Stimulated activated effector memory CD8-positive, alpha-beta T cell treated with anti-CD3 and anti-CD28 coated beads, Interleukin-12 subunit alpha, Interleukin-12 subunit beta, amount 100 ng/mL, for 72 hours (primary cell): Measurements from ENCODE around the gene ANKFN1.

Experiments
- ATAC-seq: fragments of 150-1000 bp; cut with Tn5 transposase; 2 replicates; pipeline ENCODE4 v1.10.0; 2021
- DNase-seq, 2 donors: peaks; one replicate each; pipeline ENCODE4 v3.0.0; 2021 to 2022; ENCODE audit warnings: low spot score in 2 of 2
- H3K27ac Mint-ChIP-seq: one replicate; pipeline ENCODE4 v1.8.0; 2022; ENCODE audit warnings: mild to moderate bottlenecking, mixed read lengths
- H3K36me3 Mint-ChIP-seq: one replicate; pipeline ENCODE4 v1.8.0; 2022; ENCODE audit warnings: mild to moderate bottlenecking, mixed read lengths
- H3K4me1 Mint-ChIP-seq: one replicate; pipeline ENCODE4 v1.8.0; 2022; ENCODE audit warnings: mixed read lengths
- H3K4me3 Mint-ChIP-seq: one replicate; pipeline ENCODE4 v1.8.0; 2022; ENCODE audit warnings: mild to moderate bottlenecking, mixed read lengths
- H3K9me3 Mint-ChIP-seq: one replicate; pipeline ENCODE4 v1.8.0; 2022; ENCODE audit warnings: mixed read lengths

Gene ANKFN1, protein sequence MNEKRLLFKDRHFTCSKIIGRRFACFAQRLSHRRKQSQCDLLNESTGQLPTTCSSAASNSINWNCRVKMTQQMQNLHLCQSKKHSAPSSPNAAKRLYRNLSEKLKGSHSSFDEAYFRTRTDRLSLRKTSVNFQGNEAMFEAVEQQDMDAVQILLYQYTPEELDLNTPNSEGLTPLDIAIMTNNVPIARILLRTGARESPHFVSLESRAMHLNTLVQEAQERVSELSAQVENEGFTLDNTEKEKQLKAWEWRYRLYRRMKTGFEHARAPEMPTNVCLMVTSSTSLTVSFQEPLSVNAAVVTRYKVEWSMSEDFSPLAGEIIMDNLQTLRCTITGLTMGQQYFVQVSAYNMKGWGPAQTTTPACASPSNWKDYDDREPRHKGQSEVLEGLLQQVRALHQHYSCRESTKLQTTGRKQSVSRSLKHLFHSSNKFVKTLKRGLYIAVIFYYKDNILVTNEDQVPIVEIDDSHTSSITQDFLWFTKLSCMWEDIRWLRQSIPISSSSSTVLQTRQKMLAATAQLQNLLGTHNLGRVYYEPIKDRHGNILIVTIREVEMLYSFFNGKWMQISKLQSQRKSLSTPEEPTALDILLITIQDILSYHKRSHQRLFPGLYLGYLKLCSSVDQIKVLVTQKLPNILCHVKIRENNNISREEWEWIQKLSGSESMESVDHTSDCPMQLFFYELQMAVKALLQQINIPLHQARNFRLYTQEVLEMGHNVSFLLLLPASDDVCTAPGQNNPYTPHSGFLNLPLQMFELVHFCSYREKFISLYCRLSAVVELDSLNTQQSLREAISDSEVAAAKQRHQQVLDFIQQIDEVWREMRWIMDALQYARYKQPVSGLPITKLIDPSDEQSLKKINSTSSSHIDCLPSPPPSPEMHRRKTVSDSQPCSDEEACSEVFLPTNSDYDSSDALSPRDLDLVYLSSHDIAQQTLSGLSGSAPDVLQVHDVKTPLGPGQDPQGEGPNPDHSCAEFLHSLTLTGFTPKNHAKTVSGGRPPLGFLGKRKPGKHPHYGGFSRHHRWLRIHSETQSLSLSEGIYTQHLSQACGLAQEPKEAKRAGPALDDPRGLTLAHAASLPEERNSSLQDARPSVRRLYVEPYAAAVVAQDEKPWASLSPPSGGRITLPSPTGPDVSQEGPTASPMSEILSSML

DNA sequence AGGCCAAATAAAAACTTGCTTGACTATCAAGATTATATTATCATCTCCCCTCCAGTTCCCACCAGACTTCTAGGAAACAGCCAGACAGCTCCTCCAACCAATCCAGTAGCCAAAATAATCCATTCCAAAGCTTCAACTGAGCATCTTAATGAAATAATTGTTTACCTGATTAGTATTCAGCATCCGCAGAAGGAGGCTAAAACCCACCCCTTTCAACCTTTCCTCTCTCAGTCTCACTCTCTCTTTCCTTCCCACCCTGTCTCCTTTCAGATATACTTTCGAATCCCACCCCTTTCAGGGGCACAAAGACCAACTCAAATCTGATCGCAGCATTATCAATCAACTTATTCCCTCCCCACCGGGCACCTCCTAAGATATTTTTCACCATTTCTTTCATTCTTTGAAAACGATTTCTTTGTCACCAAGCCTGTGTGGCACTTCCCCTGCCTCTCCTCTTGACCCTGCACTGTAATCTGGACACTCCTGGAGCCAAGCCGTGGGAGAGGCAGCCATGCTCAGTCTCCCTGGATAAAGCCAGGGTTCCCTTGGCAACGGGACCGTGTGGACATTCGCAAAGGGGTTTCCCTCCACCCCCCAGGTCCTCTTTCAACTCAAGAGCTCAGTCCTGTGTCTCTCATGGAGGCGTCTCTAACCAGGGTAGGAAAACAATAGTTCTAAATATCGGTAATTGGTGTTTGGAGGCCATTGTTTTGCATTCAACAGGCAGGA, at the start of gene ANKFN1:
ANKFN1 (plus strand) TSS at position 602 of the 729 bp plus-strand sequence. CDS start 59,193 bp downstream, outside the sequence.
- Mint-ChIP-seq H3K36me3 (no peaks in the 10 kb centered on the region), H3K4me1 (no peaks in the 10 kb centered on the region)

DNA sequence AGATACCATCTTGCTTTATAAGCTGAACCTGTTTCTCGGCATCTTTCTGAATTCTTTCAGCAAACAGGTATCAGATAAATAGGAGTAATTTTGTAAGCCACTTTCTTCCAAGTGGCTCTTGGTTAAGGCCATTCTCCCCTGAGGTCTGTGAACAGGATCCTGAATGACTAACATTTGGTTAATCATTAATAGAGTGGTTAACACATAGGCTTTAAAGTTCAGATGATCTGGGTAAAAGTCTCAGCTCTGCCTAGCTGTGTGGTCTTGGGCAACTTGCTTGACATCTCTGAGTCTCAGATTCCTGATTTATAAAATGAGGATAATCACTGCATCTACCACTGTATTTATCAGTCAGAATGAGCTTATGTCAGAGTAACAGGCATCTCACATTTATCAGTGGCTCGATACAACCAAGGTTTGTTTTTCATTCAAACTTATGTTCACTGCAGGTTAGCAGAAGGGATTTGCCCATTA, 44.4 kb upstream of the ANKFN1 start:
- Mint-ChIP-seq H3K36me3 (no peaks in the 10 kb centered on the region), H3K4me1 (no peaks in the 10 kb centered on the region), H3K27ac (no peak overlapping the region), H3K9me3 (peaks cover 2% of the 10 kb centered on the region), H3K4me3 (no peak overlapping the region)
- ATAC-seq (no peak), DNase-seq (no peak)

More for the DNA sequence above, at the start of gene ANKFN1:
- DNase-seq (no peak), ATAC-seq (no peak)
- no peak within 1 kb of the TSS for H3K27ac Mint-ChIP-seq
- peaks cover 4% of the 10 kb centered on the region for H3K9me3 Mint-ChIP-seq
- no peak within 1 kb of the TSS for H3K4me3 Mint-ChIP-seq

DNA sequence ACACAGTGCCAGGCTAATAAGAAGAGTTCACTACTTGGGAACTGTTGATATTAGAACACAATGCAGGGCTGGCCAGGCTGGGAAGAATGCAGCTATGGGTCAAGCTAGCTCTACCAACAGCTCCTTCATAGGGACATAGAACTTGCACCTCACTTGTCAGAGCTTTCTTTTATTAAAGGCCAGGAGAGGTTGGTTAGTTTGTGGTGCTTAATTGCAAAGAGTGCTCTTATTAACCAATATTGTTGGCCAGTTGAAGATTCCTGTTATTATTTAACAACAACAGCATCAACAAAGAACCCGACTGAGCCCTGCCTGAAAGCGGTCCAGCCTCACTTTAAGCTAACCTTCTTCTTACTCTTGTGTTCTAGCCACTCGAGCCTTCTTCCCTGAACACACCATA, 43.4 kb upstream of the ANKFN1 start:
- ATAC-seq (no peak), DNase-seq (no peak)
- Mint-ChIP-seq H3K4me3 (no peak overlapping the region), H3K4me1 (no peaks in the 10 kb centered on the region), H3K36me3 (no peaks in the 10 kb centered on the region), H3K27ac (no peak overlapping the region), H3K9me3 (peaks cover under 1% of the 10 kb centered on the region)

DNA sequence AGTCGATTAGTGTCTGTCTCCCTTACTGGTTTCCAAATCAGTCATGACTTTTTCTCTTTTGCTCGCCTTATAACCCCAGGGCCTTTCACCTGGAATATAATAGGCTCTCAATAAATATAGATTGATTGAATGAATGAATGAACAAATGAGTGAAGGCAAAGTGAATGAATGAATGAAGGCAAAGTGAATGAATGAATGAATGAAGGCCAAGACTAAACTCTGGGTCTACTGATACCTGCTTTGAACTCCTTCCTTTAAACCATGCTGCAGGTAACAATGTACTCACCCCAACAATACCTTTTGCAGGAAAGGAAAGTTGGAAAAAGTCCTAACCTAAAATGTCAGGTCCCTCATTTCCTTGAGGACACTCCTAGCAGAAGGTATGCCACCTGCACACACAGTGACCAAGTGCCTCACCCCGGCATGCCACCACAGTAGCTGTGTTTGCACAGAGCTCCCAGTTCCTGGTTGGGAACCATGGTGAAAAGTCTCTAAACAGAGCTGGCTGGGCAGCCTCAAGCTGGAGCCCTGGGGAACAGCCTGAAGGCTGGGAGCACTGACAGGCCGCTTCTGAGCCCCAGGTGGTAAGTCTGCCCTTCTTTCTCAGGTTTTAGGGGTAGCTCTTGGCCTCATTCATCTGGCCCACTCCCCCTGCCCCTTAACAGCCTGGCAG, 42.7 kb upstream of the ANKFN1 start:
- DNase-seq = no peak
- no peaks in the 10 kb centered on the region for H3K36me3 Mint-ChIP-seq
- no peak overlapping the region for H3K27ac Mint-ChIP-seq
- no peak overlapping the region for H3K4me3 Mint-ChIP-seq
- no peak for ATAC-seq
- no peaks in the 10 kb centered on the region for H3K9me3 Mint-ChIP-seq
- H3K4me1 Mint-ChIP-seq = no peaks in the 10 kb centered on the region

DNA sequence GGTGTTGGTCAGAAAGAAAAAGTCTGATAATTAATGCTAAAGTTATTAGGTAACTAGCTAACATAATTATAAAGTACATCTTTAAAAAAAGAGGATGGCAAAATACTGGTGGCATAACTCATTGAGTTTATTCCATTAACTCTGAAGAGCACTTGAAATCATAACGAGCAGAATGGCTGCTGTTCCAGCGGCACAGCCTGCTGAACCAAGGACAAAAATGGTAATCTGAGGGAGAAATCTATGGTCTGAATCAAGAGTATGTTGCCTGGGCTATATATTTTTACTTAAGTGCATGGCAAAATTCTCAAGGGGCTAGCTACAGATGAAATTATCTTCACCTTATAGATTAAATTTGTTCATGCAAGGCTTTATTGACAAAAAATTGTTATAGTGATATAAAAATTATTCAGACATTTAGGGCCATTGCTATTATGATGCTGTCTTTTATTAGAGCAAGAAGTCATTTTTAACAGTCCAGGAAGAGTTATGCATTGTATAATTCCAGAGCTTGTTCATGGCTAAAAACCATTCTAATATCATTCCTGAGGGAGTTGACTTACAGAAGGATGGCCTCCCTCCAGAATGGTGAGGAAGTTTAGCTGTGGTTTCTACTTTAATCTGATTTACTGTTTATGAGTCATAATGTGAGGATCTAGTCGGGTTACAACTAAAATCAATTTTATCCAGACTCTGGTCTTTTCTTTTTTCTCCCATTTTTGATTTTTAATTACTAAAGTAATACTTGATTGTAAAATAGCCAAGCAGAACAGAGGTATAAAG, 41.4 kb upstream of the ANKFN1 start:
- no peaks in the 10 kb centered on the region for H3K36me3 Mint-ChIP-seq
- no peaks in the 10 kb centered on the region for H3K4me1 Mint-ChIP-seq
- DNase-seq = no peak
- H3K4me3 Mint-ChIP-seq = no peak overlapping the region
- no peak for ATAC-seq
- H3K9me3 Mint-ChIP-seq = no peaks in the 10 kb centered on the region
- no peak overlapping the region for H3K27ac Mint-ChIP-seq

DNA sequence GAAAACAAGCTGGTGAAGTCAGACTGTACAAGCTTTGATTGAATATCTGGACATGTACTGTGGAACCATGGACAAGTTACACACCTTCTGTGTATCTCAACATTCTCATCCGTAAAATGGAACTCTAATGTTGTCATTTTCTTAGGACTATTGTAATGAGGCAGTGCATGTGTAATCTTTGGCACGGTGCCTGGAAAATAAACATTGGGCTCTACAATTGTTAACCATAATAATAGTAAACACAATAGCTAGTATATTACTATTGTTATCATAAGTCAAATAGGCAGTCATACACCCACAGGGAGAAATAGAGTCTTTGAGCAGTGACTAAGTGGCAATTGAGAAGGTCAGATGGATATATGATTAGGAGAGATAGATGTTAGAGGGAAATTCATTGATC, 39.8 kb upstream of the ANKFN1 start:
- no peak overlapping the region for H3K27ac Mint-ChIP-seq
- no peak overlapping the region for H3K4me3 Mint-ChIP-seq
- no peaks in the 10 kb centered on the region for H3K36me3 Mint-ChIP-seq

DNA sequence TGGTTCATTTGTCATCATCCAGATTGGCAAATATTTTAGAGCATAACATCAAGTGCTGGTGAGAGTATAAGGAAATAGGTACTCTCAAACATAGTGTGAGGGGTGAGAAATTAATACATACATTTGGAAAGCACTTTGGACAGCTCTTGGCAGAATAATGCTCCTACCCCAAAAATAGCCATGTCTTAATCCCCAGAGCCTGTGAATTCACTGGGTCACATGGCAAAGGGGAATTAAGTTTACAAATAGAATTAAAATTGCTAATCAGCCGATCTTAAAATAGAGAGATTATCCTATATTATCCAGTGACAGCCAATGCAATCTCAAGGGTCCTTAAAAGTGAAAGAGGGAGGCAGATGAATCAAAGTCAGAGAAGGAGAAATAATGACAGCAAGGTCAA, 38.8 kb upstream of the ANKFN1 start:
- Mint-ChIP-seq H3K36me3 (no peaks in the 10 kb centered on the region), H3K9me3 (no peaks in the 10 kb centered on the region), H3K4me1 (no peaks in the 10 kb centered on the region), H3K4me3 (no peak overlapping the region), H3K27ac (no peak overlapping the region)
- DNase-seq = no peak
- ATAC-seq = no peak

More for the DNA sequence above, 39.8 kb upstream of the ANKFN1 start:
- no peaks in the 10 kb centered on the region for H3K4me1 Mint-ChIP-seq
- no peak for ATAC-seq
- DNase-seq = no peak
- H3K9me3 Mint-ChIP-seq = no peaks in the 10 kb centered on the region

DNA sequence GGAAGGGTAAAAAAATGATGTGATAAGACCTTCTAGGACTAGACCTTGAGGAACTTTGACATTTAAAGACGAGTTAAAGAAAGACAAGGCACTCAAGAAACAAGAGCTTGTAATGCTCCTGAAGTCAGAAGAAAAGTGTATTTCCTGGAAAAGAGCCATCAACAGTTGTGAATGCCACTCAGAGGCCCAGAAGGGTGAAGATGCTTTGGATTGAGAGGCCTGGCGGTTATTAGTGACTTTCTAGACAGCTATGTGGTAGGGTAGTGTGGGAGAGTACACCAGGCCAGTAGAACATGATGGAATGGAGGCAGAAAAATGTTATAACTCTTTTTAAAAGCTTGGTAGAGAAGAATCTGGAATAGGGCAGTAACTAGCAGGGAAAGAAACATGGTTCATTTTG, 34.1 kb upstream of the ANKFN1 start:
- no peaks in the 10 kb centered on the region for H3K4me1 Mint-ChIP-seq
- ATAC-seq = no peak
- H3K36me3 Mint-ChIP-seq = no peaks in the 10 kb centered on the region
- no peak overlapping the region for H3K27ac Mint-ChIP-seq
- no peak overlapping the region for H3K4me3 Mint-ChIP-seq
- H3K9me3 Mint-ChIP-seq = no peaks in the 10 kb centered on the region
- no peak for DNase-seq

DNA sequence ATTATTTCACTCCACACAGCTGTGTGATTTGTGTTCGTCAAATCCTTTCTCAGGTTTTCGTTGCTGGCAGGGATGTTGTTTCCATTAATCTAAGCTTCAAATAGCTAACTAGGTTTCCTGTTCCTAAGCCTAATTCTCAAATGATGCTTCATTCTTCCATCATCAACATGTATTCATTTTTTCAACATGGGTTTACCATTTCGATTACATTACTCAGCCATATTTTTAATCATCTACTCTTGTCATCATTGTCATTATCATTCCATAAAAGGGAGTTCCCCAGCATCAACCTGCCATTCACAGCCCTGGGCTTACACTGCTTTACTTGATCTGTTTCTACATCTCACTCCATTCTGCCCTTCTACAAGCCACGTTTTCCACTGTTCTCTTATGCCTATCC, 33.3 kb upstream of the ANKFN1 start:
- no peak overlapping the region for H3K4me3 Mint-ChIP-seq
- DNase-seq (no peak), ATAC-seq (no peak)
- H3K4me1 Mint-ChIP-seq = no peaks in the 10 kb centered on the region
- H3K9me3 Mint-ChIP-seq = no peaks in the 10 kb centered on the region
- no peaks in the 10 kb centered on the region for H3K36me3 Mint-ChIP-seq
- no peak overlapping the region for H3K27ac Mint-ChIP-seq

DNA sequence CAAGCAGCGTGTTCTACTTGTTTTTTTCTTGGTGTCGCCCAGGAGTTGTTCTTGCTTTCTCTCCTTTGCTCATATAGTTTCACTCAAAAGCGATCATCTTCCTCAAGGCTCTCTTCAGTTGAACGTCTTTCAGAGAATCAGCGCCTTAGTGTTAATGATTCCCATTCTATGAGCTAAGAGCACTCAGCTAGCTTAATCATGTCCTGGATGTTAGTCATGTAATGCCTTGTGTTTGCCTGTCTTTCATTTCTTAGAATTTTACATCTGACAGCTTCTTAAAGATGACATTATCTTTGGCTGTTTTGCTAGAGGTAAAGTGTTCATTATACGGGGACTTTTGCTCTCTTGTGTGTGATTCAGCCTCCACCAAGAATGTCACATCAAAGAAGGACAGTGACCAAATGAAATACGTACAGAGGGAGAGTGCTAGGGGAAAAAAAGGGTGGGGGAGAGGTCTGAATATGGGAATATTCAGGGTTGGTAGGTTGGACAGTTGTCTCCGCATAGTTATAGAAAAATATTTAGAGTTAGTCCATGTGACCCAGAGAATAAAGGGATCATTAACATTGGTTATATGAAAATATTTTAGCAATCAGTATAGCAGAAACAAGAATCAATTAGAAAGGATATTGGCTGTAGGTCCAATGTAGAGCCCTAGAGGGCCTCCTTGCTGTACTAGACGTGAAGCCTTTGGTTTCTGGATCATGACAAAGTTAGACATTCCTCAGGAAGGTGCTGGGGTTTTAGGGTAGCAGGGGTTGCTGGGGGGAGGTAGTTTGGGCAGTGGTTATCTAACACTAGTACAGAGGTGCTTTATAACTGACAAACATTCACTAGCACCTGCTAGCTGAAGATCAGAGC, 31.9 kb upstream of the ANKFN1 start:
- ATAC-seq (no peak), DNase-seq (no peak)
- no peaks in the 10 kb centered on the region for H3K9me3 Mint-ChIP-seq
- H3K4me3 Mint-ChIP-seq = no peak overlapping the region
- no peaks in the 10 kb centered on the region for H3K4me1 Mint-ChIP-seq
- no peak overlapping the region for H3K27ac Mint-ChIP-seq
- no peaks in the 10 kb centered on the region for H3K36me3 Mint-ChIP-seq

DNA sequence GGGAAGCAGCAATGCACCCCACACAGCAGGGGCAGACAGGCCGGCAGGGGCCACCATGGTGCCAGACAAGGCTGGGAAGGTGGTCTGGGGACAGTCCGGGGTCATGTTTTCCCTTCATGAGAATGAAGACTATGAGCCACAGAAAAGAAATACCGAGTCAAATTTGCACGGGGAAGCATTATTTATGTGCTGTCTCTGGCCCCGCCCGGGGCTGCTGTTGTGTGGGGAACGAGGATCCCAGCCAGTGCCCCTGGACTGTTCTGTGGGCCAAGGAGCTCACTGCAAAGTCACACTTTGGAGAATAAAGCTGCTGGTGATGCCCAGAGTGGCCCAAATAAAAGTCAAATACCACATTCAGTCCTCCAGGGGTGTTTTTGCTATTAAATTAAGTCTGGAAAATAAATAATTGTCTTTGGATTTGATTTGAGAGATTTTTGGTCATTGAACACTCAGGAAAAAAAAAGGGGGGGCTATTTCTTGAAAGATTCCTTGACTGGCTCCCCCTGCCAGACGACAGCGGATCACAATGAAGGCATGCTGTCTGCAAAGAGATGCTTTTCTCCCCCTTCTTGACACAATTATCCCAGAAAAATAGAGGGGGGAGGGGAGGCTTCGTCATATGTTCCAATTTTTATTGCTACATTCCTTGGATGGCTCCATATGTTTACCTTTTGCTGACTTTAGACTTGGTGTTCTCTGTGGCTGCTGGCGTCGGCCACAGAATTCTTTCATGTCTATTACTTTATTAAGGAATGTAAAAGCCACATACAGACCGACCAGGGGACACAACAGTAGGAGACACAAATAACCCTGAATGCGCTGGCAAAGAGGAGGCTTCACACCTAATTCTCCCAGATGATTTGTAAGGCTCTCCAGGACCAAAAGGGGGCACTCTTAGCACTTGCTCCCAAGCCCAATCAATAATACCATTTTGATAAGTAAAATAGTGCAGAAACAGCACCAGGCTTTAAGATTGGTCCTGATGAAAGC, 27.1 kb upstream of the ANKFN1 start:
- no peaks in the 10 kb centered on the region for H3K36me3 Mint-ChIP-seq
- H3K27ac Mint-ChIP-seq = no peak overlapping the region
- ATAC-seq = no peak
- no peaks in the 10 kb centered on the region for H3K4me1 Mint-ChIP-seq
- no peak for DNase-seq
- H3K9me3 Mint-ChIP-seq = no peaks in the 10 kb centered on the region
- H3K4me3 Mint-ChIP-seq = no peak overlapping the region

DNA sequence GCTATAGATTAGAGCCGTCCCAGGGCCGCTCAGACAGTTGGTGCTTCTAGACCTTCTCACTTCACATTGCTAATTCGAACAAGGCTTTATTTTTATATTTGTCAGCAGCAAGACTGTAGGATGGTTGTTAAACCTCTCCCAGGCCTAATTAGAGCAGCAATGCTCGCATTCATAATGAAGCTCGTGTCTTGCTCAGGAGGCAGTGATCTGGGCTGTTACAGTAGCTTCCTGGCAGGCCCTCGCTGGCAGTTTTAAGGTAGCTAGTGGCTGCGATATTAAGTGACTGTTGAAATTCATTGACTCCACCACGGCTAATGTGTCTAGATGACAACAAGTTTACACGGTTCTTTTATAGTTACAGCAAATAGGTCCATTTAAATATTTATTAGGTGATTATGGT, 23.2 kb upstream of the ANKFN1 start:
- Mint-ChIP-seq H3K9me3 (no peaks in the 10 kb centered on the region), H3K27ac (no peak overlapping the region), H3K4me1 (no peaks in the 10 kb centered on the region), H3K36me3 (no peaks in the 10 kb centered on the region), H3K4me3 (no peak overlapping the region)
- DNase-seq (no peak), ATAC-seq (no peak)
